H9 (cell line): ENCODE measurements around the gene PLCB1. TPM values are rescaled to one million over a fixed set of nuclear protein-coding genes. Genes with fewer than 3 reads are reported as not detected.

Experiments
- DNase-seq: peaks from one replicate; pipeline ENCODE4 v3.0.0-alpha.2; 2017
- H2AFZ ChIP-seq: one replicate; pipeline ENCODE4 v1.6.1; 2013; ENCODE audit warnings: mild to moderate bottlenecking, low read length, control low read depth, moderate library complexity
- H2AK5ac ChIP-seq: 2 replicates; pipeline ENCODE4 v1.6.1; 2013; ENCODE audit warnings: low read length, control low read depth, mixed read lengths; ENCODE audit not compliant: insufficient read length
- H2BK120ac ChIP-seq: one replicate; pipeline ENCODE4 v1.6.1; 2013; ENCODE audit warnings: low read depth, mild to moderate bottlenecking, low read length, control low read depth, inconsistent platforms; ENCODE audit not compliant: poor library complexity, severe bottlenecking
- H2BK12ac ChIP-seq: 2 replicates; pipeline ENCODE4 v1.6.1; 2013; ENCODE audit warnings: low read length, control low read depth, mixed read lengths, low read depth; ENCODE audit not compliant: insufficient read length
- H2BK15ac ChIP-seq: 2 replicates; pipeline ENCODE4 v1.6.1; 2013; ENCODE audit warnings: low read depth, low read length, control low read depth
- H2BK20ac ChIP-seq: one replicate; pipeline ENCODE4 v1.6.1; 2013; ENCODE audit warnings: low read depth, mild to moderate bottlenecking, low read length, control low read depth, inconsistent platforms; ENCODE audit not compliant: poor library complexity, severe bottlenecking
- H2BK5ac ChIP-seq: 2 replicates; pipeline ENCODE4 v1.6.1; 2013; ENCODE audit warnings: low read length, control low read depth, mixed read lengths; ENCODE audit not compliant: insufficient read length
- H3K14ac ChIP-seq: 2 replicates; pipeline ENCODE4 v1.6.1; 2013; ENCODE audit warnings: low read length, control low read depth; ENCODE audit not compliant: insufficient read depth
- H3K18ac ChIP-seq: 2 replicates; pipeline ENCODE4 v1.6.1; 2013; ENCODE audit warnings: low read depth, mild to moderate bottlenecking, mixed read lengths, low read length, control low read depth; ENCODE audit not compliant: insufficient read length
- H3K23ac ChIP-seq: 2 replicates; pipeline ENCODE4 v1.6.1; 2013; ENCODE audit warnings: low read length, control low read depth, mixed read lengths, low read depth; ENCODE audit not compliant: insufficient read length
- H3K23me2 ChIP-seq: 2 replicates; pipeline ENCODE4 v1.6.1; 2013; ENCODE audit warnings: low read depth, mild to moderate bottlenecking, mixed read lengths, low read length, control low read depth; ENCODE audit not compliant: insufficient read length, poor library complexity, severe bottlenecking
- H3K27ac ChIP-seq: 2 replicates; pipeline ENCODE4 v1.5.1; 2013; ENCODE audit warnings: low read length, control low read depth, mixed read lengths, low read depth; ENCODE audit not compliant: insufficient read length
- H3K27me3 ChIP-seq: 2 replicates; pipeline ENCODE4 v1.6.1; 2013; ENCODE audit warnings: low read length, control low read depth, inconsistent platforms; ENCODE audit not compliant: insufficient read depth
- H3K4ac ChIP-seq: 2 replicates; pipeline ENCODE4 v1.6.1; 2013; ENCODE audit warnings: low read depth, mild to moderate bottlenecking, control low read depth, inconsistent platforms, low read length, moderate library complexity
- H3K4me1 ChIP-seq: 2 replicates; pipeline ENCODE4 v1.6.1; 2013; ENCODE audit warnings: low read length, control low read depth, inconsistent platforms; ENCODE audit not compliant: insufficient read depth
- H3K4me2 ChIP-seq: 2 replicates; pipeline ENCODE4 v1.6.1; 2013; ENCODE audit warnings: low read length, control low read depth, mixed read lengths; ENCODE audit not compliant: insufficient read length, insufficient read depth
- H3K56ac ChIP-seq: 2 replicates; pipeline ENCODE4 v1.6.1; 2013; ENCODE audit warnings: low read depth, mild to moderate bottlenecking, mixed read lengths, low read length, control low read depth; ENCODE audit not compliant: insufficient read length
- H3K79me1 ChIP-seq: 2 replicates; pipeline ENCODE4 v1.6.1; 2013; ENCODE audit warnings: low read depth, mild to moderate bottlenecking, moderate library complexity, low read length, control low read depth, inconsistent platforms; ENCODE audit not compliant: insufficient read depth, poor library complexity, severe bottlenecking
- H3K79me2 ChIP-seq: 2 replicates; pipeline ENCODE4 v1.6.1; 2013; ENCODE audit warnings: low read length, control low read depth, inconsistent platforms; ENCODE audit not compliant: insufficient read depth
- H3K9ac ChIP-seq: 2 replicates; pipeline ENCODE4 v1.6.1; 2013; ENCODE audit warnings: low read length, control low read depth, mixed read lengths; ENCODE audit not compliant: insufficient read length; ENCODE audit errors: extremely low read depth
- H3K9me3 ChIP-seq: one replicate; pipeline ENCODE4 v1.6.1; 2013; ENCODE audit warnings: low read depth, low read length, inconsistent platforms; ENCODE audit not compliant: control insufficient read depth
- H3T11ph ChIP-seq: one replicate; pipeline ENCODE4 v1.6.1; 2013; ENCODE audit warnings: mild to moderate bottlenecking, low read length, control low read depth, inconsistent platforms
- H4K20me1 ChIP-seq: one replicate; pipeline ENCODE4 v1.6.1; 2013; ENCODE audit not compliant: control insufficient read depth, insufficient read length, insufficient read depth
- H4K5ac ChIP-seq: 2 replicates; pipeline ENCODE4 v1.6.1; 2013; ENCODE audit warnings: low read depth, mild to moderate bottlenecking, mixed read lengths, low read length, control low read depth; ENCODE audit not compliant: insufficient read length
- H4K8ac ChIP-seq: replicated peaks from 2 replicates; pipeline ENCODE4 v1.6.1; 2013; ENCODE audit warnings: low read length, control low read depth, mixed read lengths, low read depth; ENCODE audit not compliant: insufficient read length
- H4K91ac ChIP-seq: 2 replicates; pipeline ENCODE4 v1.6.1; 2013; ENCODE audit warnings: low read depth, mild to moderate bottlenecking, moderate library complexity, mixed read lengths, low read length, control low read depth; ENCODE audit not compliant: insufficient read length
- H3K27ac Mint-ChIP-seq, 3 experiments: 2 replicates in 2 of 3; 3 replicates in 1 of 3; pipeline ENCODE4 v1.8.0; 2020 to 2021; ENCODE audit warnings: mixed read lengths in 3 of 3, mild to moderate bottlenecking in 1 of 3, moderate library complexity in 1 of 3
- H3K27me3 Mint-ChIP-seq: 2 replicates; pipeline ENCODE4 v1.8.0; 2021; ENCODE audit warnings: low read depth, mild to moderate bottlenecking, moderate library complexity, mixed read lengths
- H3K36me3 Mint-ChIP-seq, 3 experiments: 2 replicates in 2 of 3; 3 replicates in 1 of 3; pipeline ENCODE4 v1.8.0; 2020 to 2021; ENCODE audit warnings: low read depth in 3 of 3, mixed read lengths in 3 of 3; ENCODE audit not compliant: insufficient read depth in 1 of 3
- H3K4me1 Mint-ChIP-seq, 2 experiments: 2 replicates each; pipeline ENCODE4 v1.8.0; 2020; ENCODE audit warnings: mixed read lengths in 2 of 2
- H3K4me3 Mint-ChIP-seq, 2 experiments: 2 replicates in 1 of 2; 3 replicates in 1 of 2; pipeline ENCODE4 v1.8.0; 2020 to 2021; ENCODE audit warnings: mild to moderate bottlenecking in 2 of 2, mixed read lengths in 2 of 2, moderate library complexity in 1 of 2
- H3K9me3 Mint-ChIP-seq, 2 experiments: 2 replicates in 1 of 2; 3 replicates in 1 of 2; pipeline ENCODE4 v1.8.0; 2020; ENCODE audit warnings: mild to moderate bottlenecking in 2 of 2, mixed read lengths in 2 of 2, moderate library complexity in 1 of 2
- WGBS: extraction: QIAGEN DNeasy Blood & Tissue Kit; methylation state at CpG from one replicate; pipeline ENCODE4 v1.1.7; 2013; ENCODE audit warnings: missing lambda C conversion rate, low lambda C conversion rate, mixed read lengths; ENCODE audit not compliant: insufficient read length; ENCODE audit errors: extremely low coverage; 5-methylcytosine and 5-hydroxymethylcytosine counted together
- total RNA-seq: library from RNA; stranded (reverse); gene quantifications from 2 replicates; pipeline ENCODE4 v1.2.1, GENCODE V29; 2021
- TF ChIP-seq, protein P1 (sequence below): fragments of 200-600 bp; sonication (generic); conservative IDR thresholded peaks from 3 replicates; pipeline ENCODE4 v1.8.0; 2021; ENCODE audit warnings: antibody characterized with exemption, mild to moderate bottlenecking

The PLCB1 gene
- total RNA-seq, 1 experiment from 2014 or later, result 11.5 TPM

GRCh38 chr20:8581446-8582183 lies 449.5 kb downstream of the PLCB1 start:
- H3K14ac ChIP-seq, result no peak overlapping the region
- no peak overlapping the region for H4K8ac ChIP-seq
- no peak overlapping the region for H4K91ac ChIP-seq
- H3K4me1 Mint-ChIP-seq, result peaks cover 10 to 11% of the 10 kb centered on the region in 2 experiments
- H4K20me1 ChIP-seq, result no peaks in the 10 kb centered on the region
- no peak overlapping the region for H3K4me2 ChIP-seq
- TF ChIP-seq, protein P1, sequence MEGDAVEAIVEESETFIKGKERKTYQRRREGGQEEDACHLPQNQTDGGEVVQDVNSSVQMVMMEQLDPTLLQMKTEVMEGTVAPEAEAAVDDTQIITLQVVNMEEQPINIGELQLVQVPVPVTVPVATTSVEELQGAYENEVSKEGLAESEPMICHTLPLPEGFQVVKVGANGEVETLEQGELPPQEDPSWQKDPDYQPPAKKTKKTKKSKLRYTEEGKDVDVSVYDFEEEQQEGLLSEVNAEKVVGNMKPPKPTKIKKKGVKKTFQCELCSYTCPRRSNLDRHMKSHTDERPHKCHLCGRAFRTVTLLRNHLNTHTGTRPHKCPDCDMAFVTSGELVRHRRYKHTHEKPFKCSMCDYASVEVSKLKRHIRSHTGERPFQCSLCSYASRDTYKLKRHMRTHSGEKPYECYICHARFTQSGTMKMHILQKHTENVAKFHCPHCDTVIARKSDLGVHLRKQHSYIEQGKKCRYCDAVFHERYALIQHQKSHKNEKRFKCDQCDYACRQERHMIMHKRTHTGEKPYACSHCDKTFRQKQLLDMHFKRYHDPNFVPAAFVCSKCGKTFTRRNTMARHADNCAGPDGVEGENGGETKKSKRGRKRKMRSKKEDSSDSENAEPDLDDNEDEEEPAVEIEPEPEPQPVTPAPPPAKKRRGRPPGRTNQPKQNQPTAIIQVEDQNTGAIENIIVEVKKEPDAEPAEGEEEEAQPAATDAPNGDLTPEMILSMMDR, result no peak
- H2BK20ac ChIP-seq, result no peak overlapping the region
- H2AFZ ChIP-seq, result no peak overlapping the region
- H3K79me2 ChIP-seq, result no peaks in the 10 kb centered on the region
- H2BK5ac ChIP-seq, result no peak overlapping the region
- H2BK15ac ChIP-seq, result no peak overlapping the region
- no peaks in the 10 kb centered on the region for H3K27me3 ChIP-seq
- no CpG with 5 or more reads among the region's 3 CpGs for WGBS
- H3K4ac ChIP-seq, result no peak overlapping the region
- no peaks in the 10 kb centered on the region for H3K36me3 Mint-ChIP-seq
- H3K4me3 Mint-ChIP-seq, result no peak overlapping the region
- no peak overlapping the region for H2AK5ac ChIP-seq
- H3K18ac ChIP-seq, result no peak overlapping the region
- no peaks in the 10 kb centered on the region; a peak in 1 of 5 replicates for H3K9me3 Mint-ChIP-seq
- H3T11ph ChIP-seq, result no peak overlapping the region
- no peaks in the 10 kb centered on the region for H3K9me3 ChIP-seq
- H3K23me2 ChIP-seq, result no peaks in the 10 kb centered on the region
- H2BK120ac ChIP-seq, result no peak overlapping the region
- no peak overlapping the region for H3K9ac ChIP-seq
- no peak overlapping the region for H4K5ac ChIP-seq
- no peak overlapping the region for H3K27ac ChIP-seq
- no peak for DNase-seq
- no peaks in the 10 kb centered on the region for H3K27me3 Mint-ChIP-seq
- H3K56ac ChIP-seq, result no peak overlapping the region
- no peaks in the 10 kb centered on the region for H3K79me1 ChIP-seq
- no peak overlapping the region for H3K23ac ChIP-seq
- H2BK12ac ChIP-seq, result no peak overlapping the region
- H3K27ac Mint-ChIP-seq, result no peak overlapping the region; a peak in 1 of 7 replicates
- H3K4me1 ChIP-seq, result peaks cover 3% of the 10 kb centered on the region; the same call in 1 of the 2 replicates
